Measurements from ENCODE around the gene ZSWIM6. TPM values are rescaled to one million over a fixed set of nuclear protein-coding genes. Genes with fewer than 3 reads are reported as not detected.
A peak's percentile ranks its signal among the peaks of the same experiment; 100 is the strongest.

ZSWIM6 gene
- polyA plus RNA-seq, 6 donors from 2014 or later, result 0.65 to 1.5 (median 1.4) TPM

DNA sequence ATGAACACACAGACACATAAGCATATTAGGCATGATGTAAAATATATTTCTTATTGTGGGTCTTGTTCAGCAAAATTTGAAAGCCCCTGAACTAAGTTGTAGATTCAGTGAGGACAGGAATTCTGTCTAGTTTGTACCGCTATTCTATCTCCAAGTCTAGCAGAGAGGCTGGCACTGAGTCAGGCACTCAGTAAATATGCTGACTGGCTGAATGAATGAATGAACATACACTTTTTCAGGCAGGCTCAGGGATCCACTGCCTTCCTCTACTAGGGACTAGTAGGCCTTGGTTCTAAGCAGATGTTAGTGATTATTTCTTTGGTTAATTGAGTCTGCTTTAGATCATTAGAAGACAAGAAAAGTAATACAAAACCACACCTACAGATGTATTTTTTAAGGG is 157.5 kb downstream of the ZSWIM6 start:
- no peak overlapping the region for H3K27ac Mint-ChIP-seq
- peaks cover 0 to 11% (median 0%) of the 10 kb centered on the region in 7 donors for H3K9me3 Mint-ChIP-seq
- H3K4me1 Mint-ChIP-seq, result peaks cover 8 to 37% (median 13%) of the 10 kb centered on the region in 3 donors
- no peak for DNase-seq
- H3K4me3 Mint-ChIP-seq, result no peak overlapping the region
- no peaks in the 10 kb centered on the region for H3K27me3 Mint-ChIP-seq
- ATAC-seq (ENCODE audit: low read depth in 2 of 2), result no peak
- peaks cover 30 to 34% of the 10 kb centered on the region in 2 donors for H3K36me3 Mint-ChIP-seq

DNA sequence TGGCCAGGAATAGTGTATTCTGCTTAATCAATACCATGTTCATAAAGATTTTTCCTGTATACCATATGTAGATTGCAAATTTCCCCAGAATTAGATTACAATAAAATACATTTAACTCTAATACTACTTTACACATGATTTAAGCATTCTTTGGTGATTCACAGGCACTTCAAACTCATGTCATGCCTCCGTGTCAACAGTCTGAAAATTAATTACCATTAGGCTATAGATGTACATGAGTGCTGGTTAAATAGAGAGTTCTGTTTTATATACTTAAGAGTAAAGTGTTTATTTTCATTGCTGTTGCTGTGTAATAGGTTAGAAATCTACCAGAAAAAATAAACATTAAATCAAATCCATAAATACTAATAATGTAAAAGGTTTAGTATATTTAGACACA is 159.8 kb downstream of the ZSWIM6 start:
- H3K4me3 Mint-ChIP-seq, result no peak overlapping the region
- H3K36me3 Mint-ChIP-seq, result peaks cover 19 to 36% of the 10 kb centered on the region in 2 donors

DNA sequence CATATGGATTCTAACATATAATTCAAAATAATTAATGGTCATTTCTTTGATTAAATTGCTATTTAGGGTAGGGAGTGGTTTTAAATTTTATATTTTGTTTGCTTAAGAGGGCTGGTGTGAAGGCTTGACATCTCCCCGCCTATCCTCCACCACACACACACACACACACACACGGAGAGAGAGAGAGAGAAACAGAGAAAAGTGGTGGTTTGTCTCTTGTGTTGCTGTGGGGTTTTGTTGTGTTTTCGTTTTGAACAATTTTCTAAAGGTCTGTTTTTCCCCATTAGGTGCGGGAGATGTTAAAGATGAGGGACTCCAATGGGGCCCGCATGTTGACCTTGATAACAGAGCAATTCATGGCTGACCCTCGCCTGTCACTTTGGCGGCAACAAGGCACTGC is 161.9 kb downstream of the ZSWIM6 start:
- ATAC-seq (ENCODE audit: low read depth in 2 of 2), result no peak
- H3K27ac Mint-ChIP-seq, result no peak overlapping the region
- H3K4me1 Mint-ChIP-seq, result peaks cover 0 to 3% (median 2%) of the 10 kb centered on the region in 3 donors
- no peak overlapping the region for H3K4me3 Mint-ChIP-seq
- peaks cover 0 to 2% (median 0%) of the 10 kb centered on the region in 7 donors for H3K9me3 Mint-ChIP-seq
- peaks cover 11 to 22% of the 10 kb centered on the region in 2 donors for H3K36me3 Mint-ChIP-seq
- no peaks in the 10 kb centered on the region for H3K27me3 Mint-ChIP-seq
- DNase-seq, result no peak

More for the DNA sequence above, 159.8 kb downstream of the ZSWIM6 start:
- H3K27me3 Mint-ChIP-seq, result no peaks in the 10 kb centered on the region
- DNase-seq (no peak), ATAC-seq (ENCODE audit: low read depth in 2 of 2) (no peak)
- H3K4me1 Mint-ChIP-seq, result peaks cover 1 to 18% (median 9%) of the 10 kb centered on the region in 3 donors
- peaks cover 0 to 6% (median 0%) of the 10 kb centered on the region in 7 donors for H3K9me3 Mint-ChIP-seq
- no peak overlapping the region for H3K27ac Mint-ChIP-seq

DNA sequence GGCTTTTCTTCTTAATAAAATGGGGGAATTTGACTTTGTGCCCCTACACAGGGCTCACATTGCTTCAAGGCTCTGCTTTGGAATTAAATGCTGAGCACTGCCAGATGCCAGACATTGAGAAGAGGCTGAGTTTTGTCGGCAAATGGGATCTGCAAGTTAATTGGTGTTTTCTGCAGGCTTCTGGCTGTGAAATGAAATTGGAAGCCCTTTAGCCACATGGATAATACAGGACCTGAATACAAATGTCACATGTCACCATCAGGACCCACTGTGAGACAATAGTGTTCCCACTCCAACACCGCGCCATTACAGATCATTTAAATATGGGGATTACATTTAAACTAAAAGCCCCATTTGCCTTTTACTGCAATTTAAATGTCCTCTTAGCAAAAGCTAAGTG is 164.4 kb downstream of the ZSWIM6 start:
- Mint-ChIP-seq H3K9me3 (no peaks in the 10 kb centered on the region), H3K27me3 (no peaks in the 10 kb centered on the region), H3K4me3 (no peak overlapping the region), H3K27ac (no peak overlapping the region), H3K4me1 (peaks cover 0 to 5% (median 0%) of the 10 kb centered on the region in 3 donors), H3K36me3 (peaks cover 13 to 20% of the 10 kb centered on the region in 2 donors)
- DNase-seq (no peak), ATAC-seq (ENCODE audit: low read depth in 2 of 2) (no peak)

DNA sequence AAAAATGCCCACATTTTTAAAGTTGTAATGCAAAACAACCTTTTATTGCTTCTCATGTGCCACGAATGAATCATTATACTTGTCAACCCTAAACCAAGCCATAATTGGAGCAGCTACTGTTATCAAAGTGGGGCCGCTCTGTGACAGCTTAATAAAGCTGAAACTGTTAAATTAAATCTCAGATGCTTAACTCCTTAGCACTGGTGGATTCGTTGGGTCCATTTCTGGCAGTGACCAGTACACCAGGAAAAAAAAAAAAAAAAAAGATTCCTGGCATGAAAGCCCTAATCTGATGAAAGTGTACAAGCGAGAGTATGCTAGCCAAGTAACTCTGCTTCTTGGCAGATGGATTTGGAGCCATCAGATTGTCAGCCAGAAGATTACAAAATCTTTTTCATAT is 164.8 kb downstream of the ZSWIM6 start:
- ATAC-seq (ENCODE audit: low read depth in 2 of 2), result no peak
- no peak overlapping the region for H3K4me3 Mint-ChIP-seq
- H3K4me1 Mint-ChIP-seq, result peaks cover 0 to 5% (median 0%) of the 10 kb centered on the region in 3 donors
- no peaks in the 10 kb centered on the region for H3K27me3 Mint-ChIP-seq
- DNase-seq, result no peak
- H3K36me3 Mint-ChIP-seq, result peaks cover 13 to 20% of the 10 kb centered on the region in 2 donors
- H3K9me3 Mint-ChIP-seq, result no peaks in the 10 kb centered on the region
- no peak overlapping the region for H3K27ac Mint-ChIP-seq

DNA sequence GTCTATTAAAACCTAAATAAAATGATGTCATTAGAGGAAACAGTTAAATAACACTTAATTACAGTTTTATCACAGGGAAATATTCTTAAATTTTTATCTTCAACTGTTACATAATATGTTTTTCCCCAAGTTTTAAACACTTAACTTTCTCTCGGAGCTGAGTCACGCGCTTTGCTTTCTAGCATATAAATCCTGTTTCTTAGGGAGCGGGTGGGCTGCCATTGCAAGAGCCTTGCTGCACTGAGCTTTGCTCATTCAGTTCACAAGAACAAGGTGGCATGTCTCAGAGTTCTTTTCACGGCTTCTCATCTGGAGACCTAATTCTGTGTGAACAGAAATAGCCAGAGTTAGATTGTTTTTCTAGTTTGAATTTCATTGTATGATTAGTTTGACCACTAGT is 166.1 kb downstream of the ZSWIM6 start:
- Mint-ChIP-seq H3K27ac (no peak overlapping the region), H3K4me1 (peaks cover 0 to 5% (median under 1%) of the 10 kb centered on the region in 3 donors), H3K4me3 (no peak overlapping the region), H3K36me3 (peaks cover 13 to 20% of the 10 kb centered on the region in 2 donors), H3K9me3 (no peaks in the 10 kb centered on the region), H3K27me3 (no peaks in the 10 kb centered on the region)
- DNase-seq (no peak), ATAC-seq (ENCODE audit: low read depth in 2 of 2) (no peak)

DNA sequence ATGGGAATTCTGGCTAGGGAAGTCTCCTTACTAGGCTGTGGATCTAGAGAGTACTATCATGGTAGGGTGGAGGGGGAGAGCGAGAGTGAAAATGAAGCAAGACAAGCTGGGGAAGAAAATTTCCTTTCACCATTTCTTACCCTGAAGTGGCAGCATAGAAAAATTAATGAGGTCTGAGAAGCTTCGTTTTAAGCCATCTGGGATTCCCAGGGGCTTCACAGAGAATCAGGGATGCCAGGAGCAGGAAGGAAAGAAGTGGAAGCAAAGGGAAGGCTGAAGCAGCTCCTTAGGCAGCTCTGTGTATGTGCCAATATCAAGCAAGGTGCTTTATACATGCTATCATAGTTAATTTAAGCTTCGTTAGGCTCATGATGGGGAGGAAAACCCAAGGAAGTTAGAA is 169.9 kb downstream of the ZSWIM6 start:
- Mint-ChIP-seq H3K9me3 (peaks cover 0 to 2% (median 0%) of the 10 kb centered on the region in 7 donors), H3K27me3 (no peaks in the 10 kb centered on the region), H3K4me1 (peaks cover 0 to 5% (median 5%) of the 10 kb centered on the region in 3 donors), H3K4me3 (no peak overlapping the region), H3K36me3 (peaks cover 0 to 8% of the 10 kb centered on the region in 2 donors), H3K27ac (peak overlapping the region in 2 of 6 donors; percentile 48 to 80)
- DNase-seq (no peak), ATAC-seq (ENCODE audit: low read depth in 2 of 2) (no peak)

DNA sequence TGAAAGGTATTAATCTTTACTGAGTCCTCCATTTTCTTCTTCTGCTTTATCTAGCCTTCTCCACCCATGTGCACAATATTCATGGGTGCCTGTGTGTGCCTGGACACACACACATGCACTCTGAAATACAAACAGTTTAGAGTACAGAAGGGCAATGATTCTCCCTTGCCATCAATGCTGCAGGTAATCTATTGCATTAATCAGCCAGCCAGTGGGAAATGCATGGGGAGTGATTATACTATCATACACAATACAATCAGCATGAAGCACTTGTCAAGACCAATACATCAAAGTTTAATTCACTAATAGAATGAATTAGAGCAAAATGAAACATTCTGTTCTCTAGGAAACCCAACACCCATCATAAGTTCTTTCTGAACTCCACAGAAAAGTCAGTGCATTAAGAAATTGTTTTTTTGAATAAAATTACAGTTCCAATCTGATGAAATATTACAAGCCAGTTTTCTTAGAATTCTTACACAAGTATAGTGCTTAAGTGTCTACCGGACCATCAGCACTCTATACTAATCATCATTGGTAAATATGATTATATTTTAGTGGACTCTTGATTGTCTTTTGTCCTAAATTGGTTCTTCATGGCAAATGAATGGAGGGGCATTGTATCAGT is 172.2 kb downstream of the ZSWIM6 start:
- Mint-ChIP-seq H3K4me3 (no peak overlapping the region), H3K27me3 (no peaks in the 10 kb centered on the region), H3K9me3 (peaks cover 0 to 2% (median 0%) of the 10 kb centered on the region in 7 donors), H3K4me1 (peaks cover 0 to 5% (median 3%) of the 10 kb centered on the region in 3 donors), H3K27ac (no peak overlapping the region), H3K36me3 (peaks cover 10 to 12% of the 10 kb centered on the region in 2 donors)
- ATAC-seq (ENCODE audit: low read depth in 2 of 2) (no peak), DNase-seq (no peak)

DNA sequence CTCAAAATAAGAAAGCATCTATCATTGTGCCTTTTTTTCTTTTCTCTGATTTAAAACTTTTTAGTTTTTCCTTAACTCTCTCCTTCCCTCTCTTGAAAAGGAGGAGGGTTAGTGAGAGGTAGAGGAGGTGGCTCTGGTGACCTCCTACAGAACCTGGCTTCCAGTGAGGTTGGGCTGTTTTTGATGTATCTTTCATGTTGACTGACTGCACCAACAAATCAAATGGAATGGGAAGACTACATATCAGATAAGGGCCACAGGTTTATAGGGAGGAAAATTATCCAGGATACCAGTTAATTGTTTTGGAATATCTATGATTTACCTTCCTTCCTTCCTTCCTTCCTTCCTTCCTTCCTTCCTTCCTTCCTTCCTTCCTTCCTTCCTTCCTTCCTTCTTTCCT is 173.2 kb downstream of the ZSWIM6 start:
- Mint-ChIP-seq H3K9me3 (peaks cover 0 to 3% (median 0%) of the 10 kb centered on the region in 7 donors), H3K27me3 (no peaks in the 10 kb centered on the region), H3K4me1 (peaks cover 0 to 5% (median 4%) of the 10 kb centered on the region in 3 donors), H3K4me3 (no peak overlapping the region), H3K27ac (peak overlapping the region in 2 of 6 donors; percentile 44 to 52), H3K36me3 (peaks cover 14 to 17% of the 10 kb centered on the region in 2 donors)
- DNase-seq (no peak), ATAC-seq (ENCODE audit: low read depth in 2 of 2) (no peak)

DNA sequence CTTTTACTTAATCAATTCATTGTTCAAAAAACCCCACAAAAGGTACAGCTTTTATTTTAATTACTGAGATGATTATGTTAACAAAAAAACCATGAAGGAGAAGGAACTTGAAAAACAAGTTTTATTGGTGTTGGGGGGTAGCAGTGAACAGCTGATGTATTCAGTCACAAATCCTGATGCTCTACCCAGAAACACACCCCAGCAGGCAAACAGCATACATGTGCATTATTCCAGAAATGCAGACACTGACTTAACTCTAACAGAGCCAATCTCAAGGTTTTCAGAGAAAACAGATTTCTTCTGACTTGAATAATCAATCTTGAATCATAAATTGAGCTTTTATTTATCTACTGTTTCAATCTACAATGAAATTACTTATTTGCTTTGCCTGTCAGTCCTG is 175.2 kb downstream of the ZSWIM6 start:
- DNase-seq (no peak), ATAC-seq (ENCODE audit: low read depth in 2 of 2) (no peak)
- Mint-ChIP-seq H3K4me3 (no peak overlapping the region), H3K27ac (no peak overlapping the region), H3K36me3 (peaks cover 14 to 32% of the 10 kb centered on the region in 2 donors), H3K4me1 (peaks cover 0 to 6% (median 5%) of the 10 kb centered on the region in 3 donors), H3K27me3 (no peaks in the 10 kb centered on the region), H3K9me3 (peaks cover 0 to 8% (median 0%) of the 10 kb centered on the region in 7 donors)

DNA sequence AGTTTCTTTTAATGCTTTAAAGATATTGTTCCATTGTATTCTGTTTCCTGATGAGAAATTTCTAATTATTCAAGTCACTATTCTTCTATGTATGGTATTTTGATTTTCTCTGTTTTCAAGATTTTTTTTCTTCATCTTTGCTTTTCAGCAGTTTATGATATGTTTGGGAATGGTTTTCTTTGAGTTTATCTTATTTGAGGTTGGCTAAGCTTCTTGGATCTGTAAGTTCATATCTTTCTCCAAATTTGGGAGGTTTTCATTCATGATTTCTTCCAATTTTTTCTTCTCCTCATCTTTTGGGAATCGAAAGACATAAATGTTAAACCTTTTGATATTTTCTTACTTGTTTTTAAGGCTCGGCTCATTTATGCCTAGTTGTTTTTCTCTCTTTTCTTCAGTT is 184.9 kb downstream of the ZSWIM6 start:
- peaks cover 7 to 31% (median 11%) of the 10 kb centered on the region in 3 donors for H3K4me1 Mint-ChIP-seq
- no peak for ATAC-seq (ENCODE audit: low read depth in 2 of 2)
- H3K36me3 Mint-ChIP-seq, result peaks cover 17 to 23% of the 10 kb centered on the region in 2 donors
- H3K9me3 Mint-ChIP-seq, result peaks cover 0 to 21% (median 12%) of the 10 kb centered on the region in 7 donors
- H3K4me3 Mint-ChIP-seq, result no peak overlapping the region
- peak overlapping the region in 1 of 6 donors; percentile 58 for H3K27ac Mint-ChIP-seq
- DNase-seq, result no peak
- H3K27me3 Mint-ChIP-seq, result no peaks in the 10 kb centered on the region

DNA sequence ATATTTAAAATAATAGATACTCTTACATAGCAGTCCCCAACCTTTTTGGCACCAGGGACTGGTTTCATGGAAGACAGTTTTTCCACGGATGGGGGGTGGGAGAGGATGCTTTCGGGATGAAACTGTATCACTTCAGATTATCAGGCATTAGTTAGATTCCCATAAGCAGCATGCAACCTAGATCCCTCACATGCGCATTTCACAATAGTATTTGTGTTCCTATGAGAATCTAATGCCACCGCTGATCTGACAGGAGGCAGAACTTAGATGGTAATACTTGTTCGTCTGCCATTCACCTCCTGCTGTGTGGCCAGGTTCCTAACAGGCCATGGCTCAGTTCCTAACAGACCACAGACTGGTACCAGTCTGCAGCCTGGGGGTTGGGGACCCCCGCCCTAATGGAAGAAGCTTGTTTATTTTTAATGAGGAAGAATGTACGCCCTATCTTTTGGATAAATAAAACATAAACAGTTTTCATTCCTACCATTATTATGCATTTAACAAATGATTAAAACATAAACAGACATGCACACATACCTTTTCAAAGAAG is 187.7 kb downstream of the ZSWIM6 start:
- Mint-ChIP-seq H3K27me3 (no peaks in the 10 kb centered on the region), H3K4me1 (peaks cover 5 to 19% (median 7%) of the 10 kb centered on the region in 3 donors), H3K36me3 (peaks cover 10 to 17% of the 10 kb centered on the region in 2 donors), H3K9me3 (peaks cover 0 to 15% (median 10%) of the 10 kb centered on the region in 7 donors), H3K27ac (peak overlapping the region in 1 of 6 donors; percentile 42), H3K4me3 (no peak overlapping the region)
- no peak for ATAC-seq (ENCODE audit: low read depth in 2 of 2)
- DNase-seq, result no peak

DNA sequence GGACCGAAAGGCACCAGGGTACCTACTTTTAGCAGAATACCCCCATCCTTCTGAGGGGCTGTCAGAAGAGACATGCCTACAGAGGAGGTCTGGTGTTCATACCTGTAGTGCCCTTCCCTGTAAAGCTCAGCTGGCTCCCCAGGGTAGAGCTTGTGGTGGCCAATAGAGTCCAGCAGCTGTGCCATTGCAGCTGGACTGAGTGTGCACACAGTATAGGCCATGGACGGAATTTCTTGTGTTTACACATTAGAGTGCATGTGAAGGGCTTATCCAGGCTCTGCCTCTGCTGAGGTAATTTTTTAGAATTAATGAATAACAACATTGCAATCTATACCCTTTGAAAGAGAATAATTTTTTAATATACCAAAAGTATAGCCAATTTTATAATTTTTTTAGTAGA is 191.0 kb downstream of the ZSWIM6 start:
- DNase-seq (no peak), ATAC-seq (ENCODE audit: low read depth in 2 of 2) (no peak)
- H3K27me3 Mint-ChIP-seq, result no peaks in the 10 kb centered on the region
- H3K27ac Mint-ChIP-seq, result peak overlapping the region in 1 of 6 donors; percentile 60
- H3K36me3 Mint-ChIP-seq, result peaks cover 9 to 21% of the 10 kb centered on the region in 2 donors
- H3K4me1 Mint-ChIP-seq, result peaks cover 0 to 19% (median 5%) of the 10 kb centered on the region in 3 donors
- no peak overlapping the region for H3K4me3 Mint-ChIP-seq
- H3K9me3 Mint-ChIP-seq, result peaks cover 0 to 2% (median 0%) of the 10 kb centered on the region in 7 donors

DNA sequence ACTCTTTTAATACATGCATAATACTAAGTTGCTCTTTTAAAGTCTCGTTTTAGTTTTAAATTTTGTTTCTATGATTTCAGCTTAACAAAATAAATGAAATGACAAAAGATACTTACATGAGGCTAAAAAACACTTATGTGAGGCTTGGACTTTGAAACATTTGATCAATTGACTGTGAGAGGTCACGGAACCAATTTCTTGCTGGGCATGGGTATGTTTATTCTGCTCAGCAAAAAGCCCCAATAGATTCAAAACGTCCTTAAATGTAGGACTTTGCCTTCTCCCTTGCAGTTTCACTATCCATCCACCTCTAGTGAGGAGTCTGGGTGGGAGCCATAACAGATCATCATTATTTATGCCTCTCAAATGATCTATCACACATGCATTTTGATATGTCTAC is 191.9 kb downstream of the ZSWIM6 start:
- H3K27ac Mint-ChIP-seq, result no peak overlapping the region
- H3K36me3 Mint-ChIP-seq, result peaks cover 9 to 21% of the 10 kb centered on the region in 2 donors
- peaks cover 0 to 18% (median 5%) of the 10 kb centered on the region in 3 donors for H3K4me1 Mint-ChIP-seq
- DNase-seq, result no peak
- no peak overlapping the region for H3K4me3 Mint-ChIP-seq
- no peak for ATAC-seq (ENCODE audit: low read depth in 2 of 2)
- peaks cover 0 to 2% (median 0%) of the 10 kb centered on the region in 7 donors for H3K9me3 Mint-ChIP-seq
- no peaks in the 10 kb centered on the region for H3K27me3 Mint-ChIP-seq
